B cell (primary cell): ENCODE data around the gene HSBP1.

Experiments
- CTCF ChIP-seq: fragments of 200-600 bp; IDR thresholded peaks from one replicate; pipeline ENCODE4 v1.8.0; 2022; ENCODE audit warnings: antibody characterized with exemption, mild to moderate bottlenecking
- EZH2 ChIP-seq: IDR thresholded peaks from 2 replicates; pipeline ENCODE4 v1.6.1; 2012; ENCODE audit warnings: borderline replicate concordance, low read depth, mild to moderate bottlenecking, moderate library complexity, low read length; ENCODE audit not compliant: insufficient read depth, poor library complexity, severe bottlenecking

- TF ChIP-seq CTCF (no peak), EZH2 (no peak)
Measured at GRCh38 chr16:83804366-83804765, 3.4 kb upstream of the HSBP1 start.
